OCI-LY3 (cell line): ENCODE measurements around the gene C16orf74.

ENCODE experiments used
- H2AFZ ChIP-seq: fragments of 200-600, 300-600 bp; shearing (Covaris generic); 2 replicates; pipeline ENCODE4 v1.6.0; 2014; ENCODE audit warnings: antibody characterized with exemption, low read depth, low read length
- H3K27ac ChIP-seq: fragments of 200-600, 300-600 bp; sonication (generic); 2 replicates; pipeline ENCODE4 v1.5.1; 2014; ENCODE audit warnings: mild to moderate bottlenecking, low read length, moderate library complexity, mixed read lengths
- H3K27me3 ChIP-seq: fragments of 200-600, 300-600 bp; sonication (generic); 2 replicates; pipeline ENCODE4 v1.6.1; 2014; ENCODE audit warnings: low read depth, low read length, mixed read lengths
- H3K36me3 ChIP-seq: fragments of 200-600, 300-600 bp; sonication (generic); replicated peaks from 2 replicates; pipeline ENCODE3; 2014; ENCODE audit warnings: low read depth, low read length, mixed read lengths
- H3K4me1 ChIP-seq: fragments of 300-600, 200-600 bp; sonication (generic); 2 replicates; pipeline ENCODE4 v1.6.1; 2014; ENCODE audit warnings: low read length, mixed read lengths
- H3K4me2 ChIP-seq: fragments of 200-600, 300-600 bp; sonication (generic); 2 replicates; pipeline ENCODE4 v1.6.1; 2014; ENCODE audit warnings: low read length, mixed read lengths
- H3K4me3 ChIP-seq: fragments of 300-600, 200-600 bp; sonication (generic); 2 replicates; pipeline ENCODE4 v1.5.1; 2014; ENCODE audit warnings: antibody characterized with exemption, mild to moderate bottlenecking, low read length, moderate library complexity
- H3K79me2 ChIP-seq: fragments of 300-600, 200-600 bp; shearing (Covaris generic); 2 replicates; pipeline ENCODE4 v1.6.1; 2014; ENCODE audit warnings: mild to moderate bottlenecking, low read length, mixed read lengths
- H3K9ac ChIP-seq: fragments of 300-600, 200-600 bp; shearing (Covaris generic); 2 replicates; pipeline ENCODE4 v1.6.0; 2014; ENCODE audit warnings: mild to moderate bottlenecking, low read length, moderate library complexity
- H3K9me3 ChIP-seq: fragments of 200-600, 300-600 bp; shearing (Covaris generic); 2 replicates; pipeline ENCODE4 v1.6.1; 2014; ENCODE audit warnings: low read length, mixed read lengths; ENCODE audit not compliant: insufficient read depth
- H4K20me1 ChIP-seq: fragments of 200-600, 300-600 bp; sonication (generic); 2 replicates; pipeline ENCODE4 v1.6.1; 2016; ENCODE audit warnings: low read length, mixed read lengths; ENCODE audit not compliant: insufficient read depth
- EZH2phosphoT487 ChIP-seq: fragments of 200-600 bp; shearing (Covaris generic); IDR thresholded peaks from 2 replicates; pipeline ENCODE4 v1.6.1; 2018; ENCODE audit warnings: antibody characterized with exemption, mixed run types, low read depth
- TF ChIP-seq, protein P1 (sequence below): fragments of 200-600, 300-600 bp; sonication (generic); IDR thresholded peaks from 2 replicates; pipeline ENCODE4 v1.5.1; 2014; ENCODE audit warnings: antibody characterized with exemption, low read length, low read depth

The C16orf74 gene

DNA sequence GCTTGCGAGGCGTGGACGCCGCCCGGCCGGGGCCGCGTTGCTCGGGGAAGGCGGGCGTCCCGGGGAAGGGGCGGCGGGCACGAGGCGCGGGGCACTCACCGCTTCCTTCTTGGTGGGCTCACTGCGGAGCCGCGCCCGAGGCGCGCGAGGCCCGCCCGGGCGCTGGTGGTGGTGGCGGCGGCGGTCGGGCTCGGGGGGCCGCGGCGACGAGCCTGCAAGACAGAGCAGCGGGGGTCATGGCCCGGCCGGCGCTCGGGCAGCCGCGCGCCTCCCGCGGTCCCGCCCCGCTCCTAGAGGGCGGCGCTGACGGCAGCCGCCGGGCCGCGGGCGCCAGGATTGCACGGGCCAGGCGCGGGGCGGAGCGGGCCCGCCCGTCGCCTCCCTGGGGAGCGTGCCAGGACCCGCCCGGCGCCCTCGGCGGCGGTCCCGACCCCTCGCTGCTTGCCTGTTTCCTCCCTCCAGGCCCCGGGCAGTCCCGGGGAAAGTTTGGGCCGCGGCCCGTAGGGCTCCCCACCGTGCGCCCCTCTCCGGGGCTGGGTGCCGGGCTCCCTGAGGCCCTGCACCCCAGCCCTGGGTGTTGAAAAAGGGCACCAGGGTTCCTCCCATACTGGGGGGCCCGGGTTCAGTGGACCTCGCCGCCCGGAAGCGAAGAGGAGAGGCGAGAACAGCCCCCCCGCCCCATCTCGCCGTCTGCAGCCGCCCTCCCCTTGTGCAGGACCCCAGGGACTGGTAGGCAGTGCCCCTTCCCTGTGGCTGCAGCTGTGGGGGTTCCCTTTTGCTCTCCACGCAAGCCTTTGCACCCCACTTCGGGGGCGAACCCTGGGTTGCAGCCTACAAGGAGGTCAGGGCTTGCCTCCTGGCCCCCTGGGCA, at the start of gene C16orf74:
TSS of gene C16orf74 (minus strand) at position 270 of the 871 bp plus-strand sequence. CDS start 15,879 bp downstream, outside the sequence.
- no peaks in the 10 kb centered on the region for H3K36me3 ChIP-seq
- H2AFZ ChIP-seq = no peak within 1 kb of the TSS
- H3K27ac ChIP-seq = no peak within 1 kb of the TSS
- H4K20me1 ChIP-seq = 0 out of 2 replicates have a peak, but pooled peaks cover 9% of the 10 kb centered on the region
- H3K4me2 ChIP-seq = peak within 1 kb of the TSS; percentile 55
- H3K4me3 ChIP-seq = no peak within 1 kb of the TSS; the same call in 1 of the 2 replicates
- H3K79me2 ChIP-seq = no peaks in the 10 kb centered on the region
- no peaks in the 10 kb centered on the region for H3K9me3 ChIP-seq
- peaks cover 47% of the 10 kb centered on the region for H3K4me1 ChIP-seq
- no peak within 1 kb of the TSS for H3K9ac ChIP-seq
- no peak for TF ChIP-seq EZH2phosphoT487
- TF ChIP-seq, protein P1, sequence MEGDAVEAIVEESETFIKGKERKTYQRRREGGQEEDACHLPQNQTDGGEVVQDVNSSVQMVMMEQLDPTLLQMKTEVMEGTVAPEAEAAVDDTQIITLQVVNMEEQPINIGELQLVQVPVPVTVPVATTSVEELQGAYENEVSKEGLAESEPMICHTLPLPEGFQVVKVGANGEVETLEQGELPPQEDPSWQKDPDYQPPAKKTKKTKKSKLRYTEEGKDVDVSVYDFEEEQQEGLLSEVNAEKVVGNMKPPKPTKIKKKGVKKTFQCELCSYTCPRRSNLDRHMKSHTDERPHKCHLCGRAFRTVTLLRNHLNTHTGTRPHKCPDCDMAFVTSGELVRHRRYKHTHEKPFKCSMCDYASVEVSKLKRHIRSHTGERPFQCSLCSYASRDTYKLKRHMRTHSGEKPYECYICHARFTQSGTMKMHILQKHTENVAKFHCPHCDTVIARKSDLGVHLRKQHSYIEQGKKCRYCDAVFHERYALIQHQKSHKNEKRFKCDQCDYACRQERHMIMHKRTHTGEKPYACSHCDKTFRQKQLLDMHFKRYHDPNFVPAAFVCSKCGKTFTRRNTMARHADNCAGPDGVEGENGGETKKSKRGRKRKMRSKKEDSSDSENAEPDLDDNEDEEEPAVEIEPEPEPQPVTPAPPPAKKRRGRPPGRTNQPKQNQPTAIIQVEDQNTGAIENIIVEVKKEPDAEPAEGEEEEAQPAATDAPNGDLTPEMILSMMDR = no peak
- peaks cover 73% of the 10 kb centered on the region for H3K27me3 ChIP-seq

DNA sequence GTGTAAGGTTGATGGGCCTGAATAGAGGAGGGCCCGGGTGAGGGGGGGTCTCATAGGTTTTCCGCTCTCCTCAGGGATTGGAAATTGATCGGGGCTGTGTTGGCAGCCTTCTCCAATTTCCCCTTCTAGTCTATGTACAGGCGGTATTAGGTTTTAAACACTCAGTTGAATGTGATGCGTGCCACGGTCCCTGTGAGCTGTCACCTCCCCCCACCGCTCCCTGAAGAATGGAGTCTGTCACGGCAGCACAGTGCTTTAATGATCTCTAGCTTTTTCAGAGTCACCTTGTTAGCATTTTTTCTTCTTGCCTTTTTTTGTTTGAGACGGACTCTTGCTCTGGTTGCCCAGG, 49.4 kb upstream of the C16orf74 start:
- Histone ChIP-seq H3K79me2 (peaks cover 86% of the 10 kb centered on the region), H2AFZ (no peak overlapping the region), H3K4me1 (peaks cover 17% of the 10 kb centered on the region), H3K9ac (peak overlapping the region; percentile 87), H3K27me3 (no peaks in the 10 kb centered on the region), H3K27ac (peak overlapping the region; percentile 52), H3K4me2 (peak overlapping the region; percentile 91), H3K36me3 (peaks cover 43% of the 10 kb centered on the region), H4K20me1 (peaks cover 22% of the 10 kb centered on the region; the same call in 1 of the 2 replicates), H3K4me3 (peak overlapping the region; percentile 91), H3K9me3 (no peaks in the 10 kb centered on the region)
- TF ChIP-seq, protein P1 = no peak
- TF ChIP-seq EZH2phosphoT487 = no peak

DNA sequence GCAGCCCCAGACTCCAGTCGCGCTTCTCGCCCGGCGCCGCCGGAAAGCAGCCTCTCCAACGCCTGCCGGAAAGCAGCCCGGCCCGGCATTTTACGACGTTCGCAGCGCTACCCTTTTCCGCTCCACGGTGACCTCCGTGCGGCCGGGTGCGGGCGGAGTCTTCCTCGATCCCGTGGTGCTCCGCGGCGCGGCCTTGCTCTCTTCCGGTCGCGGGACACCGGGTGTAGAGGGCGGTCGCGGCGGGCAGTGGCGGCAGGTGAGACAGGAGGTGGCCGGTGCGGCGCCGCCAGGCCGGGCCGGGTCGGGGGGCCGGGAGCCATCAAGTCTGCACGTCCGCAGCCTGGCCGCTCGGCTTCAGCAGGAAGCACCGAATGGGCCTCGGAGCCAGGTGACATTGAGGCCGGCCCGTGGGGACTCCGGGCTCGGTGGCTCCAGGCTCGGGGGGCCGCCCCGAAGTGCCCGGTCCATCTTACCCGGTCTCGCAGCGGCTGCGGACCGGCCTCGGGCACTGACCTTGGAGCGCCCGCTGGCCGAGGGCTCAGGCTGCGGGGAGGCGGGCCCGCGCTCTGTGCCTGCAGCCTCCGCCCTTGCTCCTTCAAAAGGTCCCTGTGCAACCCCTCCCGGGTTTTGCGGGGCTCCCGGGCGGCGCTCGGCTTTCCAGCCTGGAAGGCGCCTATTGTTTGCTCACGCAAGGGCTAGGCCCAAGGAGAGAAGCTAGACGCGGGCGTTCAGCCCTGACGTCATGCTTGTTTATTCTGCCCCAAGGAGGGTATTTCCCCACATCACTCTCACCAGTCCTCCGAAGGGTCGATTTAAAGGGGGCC, 48.8 kb upstream of the C16orf74 start, which contains the start of the genes COX4I1 and EMC8:
TSS of gene COX4I1 (plus strand) at position 199 of the 824 bp plus-strand sequence. CDS start 1,511 bp downstream, outside the sequence.
TSS of gene EMC8 (minus strand) at position 48 of the 824 bp plus-strand sequence. CDS start 249 bp downstream, outside the sequence.
- Histone ChIP-seq H2AFZ (no peak within 1 kb of the TSS), H4K20me1 (peaks cover 22% of the 10 kb centered on the region; the same call in 1 of the 2 replicates), H3K9ac (peak within 1 kb of the TSS; percentile 87), H3K27ac (peak within 1 kb of the TSS; percentile 52), H3K27me3 (no peaks in the 10 kb centered on the region), H3K4me2 (peak within 1 kb of the TSS; percentile 100), H3K36me3 (peaks cover 42% of the 10 kb centered on the region), H3K4me3 (peak within 1 kb of the TSS; percentile 91), H3K9me3 (no peaks in the 10 kb centered on the region), H3K4me1 (peaks cover 17% of the 10 kb centered on the region), H3K79me2 (peaks cover 91% of the 10 kb centered on the region)
- no peak for TF ChIP-seq EZH2phosphoT487
- TF ChIP-seq, protein P1 = no peak
